Measurements from ENCODE around the gene EPS8.

Gene EPS8

GRCh38 chr12:15770021-15770420, 19.2 kb downstream of the EPS8 start:
- Histone ChIP-seq H3K4ac (ENCODE audit: low read length) (no peak overlapping the region), H3K18ac (ENCODE audit: low read length) (no peak overlapping the region), H3K4me2 (ENCODE audit: insufficient read depth, low read length, poor library complexity, severe bottlenecking) (no peak overlapping the region), H3K79me1 (ENCODE audit: low read depth, low read length) (no peaks in the 10 kb centered on the region), H2AK5ac (ENCODE audit: low read depth, low read length) (no peak overlapping the region), H3K4me3 (ENCODE audit: low read length in 2 of 2) (no peak overlapping the region), H3K27me3 (ENCODE audit: control insufficient read depth in 3 of 3, insufficient read depth in 3 of 3, low read depth in 1 of 3, low read length in 3 of 3) (no peaks in the 10 kb centered on the region), H3K4me1 (ENCODE audit: control insufficient read depth in 2 of 2, insufficient read depth in 1 of 2, low read depth in 1 of 2, low read length in 2 of 2) (peaks cover 4 to 5% of the 10 kb centered on the region in 2 donors), H3K14ac (ENCODE audit: low read length) (no peak overlapping the region), H2AFZ (ENCODE audit: low read length) (no peak overlapping the region), H3K27ac (replicated peaks; ENCODE audit: low read length) (no peak overlapping the region), H2BK5ac (ENCODE audit: low read length) (no peak overlapping the region), H3K36me3 (replicated peaks in 1 of 2; ENCODE audit: control insufficient read depth in 2 of 2, insufficient read depth in 2 of 2, low read length in 2 of 2) (no peaks in the 10 kb centered on the region), H4K8ac (ENCODE audit: low read depth, low read length) (no peak overlapping the region), H3K23ac (ENCODE audit: low read depth, low read length, poor library complexity) (no peak overlapping the region), H3K9me3 (replicated peaks in 1 of 2; ENCODE audit: control insufficient read depth in 2 of 2, insufficient read depth in 1 of 2, low read depth in 1 of 2, low read length in 2 of 2) (no peaks in the 10 kb centered on the region), H2BK12ac (ENCODE audit: low read length) (no peak overlapping the region), H2BK15ac (ENCODE audit: low read length) (no peak overlapping the region), H3K9ac (ENCODE audit: low read depth, low read length, poor library complexity) (no peak overlapping the region), H4K91ac (ENCODE audit: low read depth, low read length, poor library complexity) (no peak overlapping the region), H2BK120ac (ENCODE audit: low read depth, low read length) (no peak overlapping the region)
- DNase-seq (ENCODE audit: low spot score) = no peak
- WGBS, 2 donors (ENCODE audit: extremely low coverage in 2 of 2, insufficient read length in 2 of 2, insufficient replicate concordance in 1 of 2) = no CpG with 5 or more reads among the region's 3 CpGs

- Histone ChIP-seq H2AK5ac (ENCODE audit: low read depth, low read length) (no peak overlapping the region), H4K91ac (ENCODE audit: low read depth, low read length, poor library complexity) (no peak overlapping the region), H2AFZ (ENCODE audit: low read length) (no peak overlapping the region), H3K4me2 (ENCODE audit: insufficient read depth, low read length, poor library complexity, severe bottlenecking) (no peak overlapping the region), H3K4me3 (ENCODE audit: low read length in 2 of 2) (no peak overlapping the region), H2BK5ac (ENCODE audit: low read length) (no peak overlapping the region), H3K4ac (ENCODE audit: low read length) (no peak overlapping the region), H3K4me1 (ENCODE audit: control insufficient read depth in 2 of 2, insufficient read depth in 1 of 2, low read depth in 1 of 2, low read length in 2 of 2) (peaks cover 0 to 5% of the 10 kb centered on the region in 2 donors), H3K23ac (ENCODE audit: low read depth, low read length, poor library complexity) (no peak overlapping the region), H2BK120ac (ENCODE audit: low read depth, low read length) (no peak overlapping the region), H2BK15ac (ENCODE audit: low read length) (no peak overlapping the region), H3K14ac (ENCODE audit: low read length) (no peak overlapping the region), H3K79me1 (ENCODE audit: low read depth, low read length) (no peaks in the 10 kb centered on the region), H4K8ac (ENCODE audit: low read depth, low read length) (no peak overlapping the region), H3K27ac (replicated peaks; ENCODE audit: low read length) (no peak overlapping the region), H3K9me3 (replicated peaks in 1 of 2; ENCODE audit: control insufficient read depth in 2 of 2, insufficient read depth in 1 of 2, low read depth in 1 of 2, low read length in 2 of 2) (no peaks in the 10 kb centered on the region), H2BK12ac (ENCODE audit: low read length) (no peak overlapping the region), H3K9ac (ENCODE audit: low read depth, low read length, poor library complexity) (no peak overlapping the region), H3K18ac (ENCODE audit: low read length) (no peak overlapping the region), H3K36me3 (replicated peaks in 1 of 2; ENCODE audit: control insufficient read depth in 2 of 2, insufficient read depth in 2 of 2, low read length in 2 of 2) (no peaks in the 10 kb centered on the region), H3K27me3 (ENCODE audit: control insufficient read depth in 3 of 3, insufficient read depth in 3 of 3, low read depth in 1 of 3, low read length in 3 of 3) (no peaks in the 10 kb centered on the region)
- no peak for DNase-seq (ENCODE audit: low spot score)
- no CpG with 5 or more reads among the region's 3 CpGs for WGBS, 2 donors (ENCODE audit: extremely low coverage in 2 of 2, insufficient read length in 2 of 2, insufficient replicate concordance in 1 of 2)
Observed at GRCh38 chr12:15769586-15769985, 19.6 kb downstream of the EPS8 start.

GRCh38 chr12:15767301-15767700, 21.9 kb downstream of the EPS8 start:
- H3K4me3 ChIP-seq (ENCODE audit: low read length in 2 of 2) = no peak overlapping the region
- no peak overlapping the region for H3K4ac ChIP-seq (ENCODE audit: low read length)
- H3K18ac ChIP-seq (ENCODE audit: low read length) = no peak overlapping the region
- no peak overlapping the region for H2BK15ac ChIP-seq (ENCODE audit: low read length)
- H3K27me3 ChIP-seq (ENCODE audit: control insufficient read depth in 3 of 3, insufficient read depth in 3 of 3, low read depth in 1 of 3, low read length in 3 of 3) = no peaks in the 10 kb centered on the region
- peaks cover 0 to 5% of the 10 kb centered on the region in 2 donors for H3K4me1 ChIP-seq (ENCODE audit: control insufficient read depth in 2 of 2, insufficient read depth in 1 of 2, low read depth in 1 of 2, low read length in 2 of 2)
- H2BK12ac ChIP-seq (ENCODE audit: low read length) = no peak overlapping the region
- H2AK5ac ChIP-seq (ENCODE audit: low read depth, low read length) = no peak overlapping the region
- H3K23ac ChIP-seq (ENCODE audit: low read depth, low read length, poor library complexity) = no peak overlapping the region
- H3K14ac ChIP-seq (ENCODE audit: low read length) = no peak overlapping the region
- no peaks in the 10 kb centered on the region for H3K79me1 ChIP-seq (ENCODE audit: low read depth, low read length)
- no peak overlapping the region for H2AFZ ChIP-seq (ENCODE audit: low read length)
- H3K9me3 ChIP-seq (replicated peaks in 1 of 2; ENCODE audit: control insufficient read depth in 2 of 2, insufficient read depth in 1 of 2, low read depth in 1 of 2, low read length in 2 of 2) = no peaks in the 10 kb centered on the region
- H3K4me2 ChIP-seq (ENCODE audit: insufficient read depth, low read length, poor library complexity, severe bottlenecking) = no peak overlapping the region
- H3K9ac ChIP-seq (ENCODE audit: low read depth, low read length, poor library complexity) = no peak overlapping the region
- H4K8ac ChIP-seq (ENCODE audit: low read depth, low read length) = no peak overlapping the region
- H2BK5ac ChIP-seq (ENCODE audit: low read length) = no peak overlapping the region
- H2BK120ac ChIP-seq (ENCODE audit: low read depth, low read length) = no peak overlapping the region
- no peak overlapping the region for H3K27ac ChIP-seq (replicated peaks; ENCODE audit: low read length)
- H4K91ac ChIP-seq (ENCODE audit: low read depth, low read length, poor library complexity) = no peak overlapping the region
- H3K36me3 ChIP-seq (replicated peaks in 1 of 2; ENCODE audit: control insufficient read depth in 2 of 2, insufficient read depth in 2 of 2, low read length in 2 of 2) = no peaks in the 10 kb centered on the region
- no peak for DNase-seq (ENCODE audit: low spot score)
- WGBS, 2 donors (ENCODE audit: extremely low coverage in 2 of 2, insufficient read length in 2 of 2, insufficient replicate concordance in 1 of 2) = no CpG with 5 or more reads among the region's 2 CpGs

GRCh38 chr12:15763328-15763727, 25.9 kb downstream of the EPS8 start:
- no peak overlapping the region for H4K91ac ChIP-seq (ENCODE audit: low read depth, low read length, poor library complexity)
- H3K9ac ChIP-seq (ENCODE audit: low read depth, low read length, poor library complexity) = no peak overlapping the region
- H3K23ac ChIP-seq (ENCODE audit: low read depth, low read length, poor library complexity) = no peak overlapping the region
- no peak overlapping the region for H2BK15ac ChIP-seq (ENCODE audit: low read length)
- no peak overlapping the region for H2AFZ ChIP-seq (ENCODE audit: low read length)
- no peak overlapping the region for H3K27ac ChIP-seq (replicated peaks; ENCODE audit: low read length)
- no peak overlapping the region for H3K14ac ChIP-seq (ENCODE audit: low read length)
- no peak overlapping the region for H3K4me3 ChIP-seq (ENCODE audit: low read length in 2 of 2)
- no peak overlapping the region for H2AK5ac ChIP-seq (ENCODE audit: low read depth, low read length)
- no CpG with 5 or more reads among the region's 1 CpG for WGBS, 2 donors (ENCODE audit: extremely low coverage in 2 of 2, insufficient read length in 2 of 2, insufficient replicate concordance in 1 of 2)
- no peak overlapping the region for H3K4me2 ChIP-seq (ENCODE audit: insufficient read depth, low read length, poor library complexity, severe bottlenecking)
- H3K18ac ChIP-seq (ENCODE audit: low read length) = no peak overlapping the region
- H2BK120ac ChIP-seq (ENCODE audit: low read depth, low read length) = no peak overlapping the region
- no peak overlapping the region for H2BK5ac ChIP-seq (ENCODE audit: low read length)
- H3K4me1 ChIP-seq (ENCODE audit: control insufficient read depth in 2 of 2, insufficient read depth in 1 of 2, low read depth in 1 of 2, low read length in 2 of 2) = no peaks in the 10 kb centered on the region
- no peaks in the 10 kb centered on the region for H3K9me3 ChIP-seq (replicated peaks in 1 of 2; ENCODE audit: control insufficient read depth in 2 of 2, insufficient read depth in 1 of 2, low read depth in 1 of 2, low read length in 2 of 2)
- no peak overlapping the region for H4K8ac ChIP-seq (ENCODE audit: low read depth, low read length)
- H3K4ac ChIP-seq (ENCODE audit: low read length) = no peak overlapping the region
- no peak for DNase-seq (ENCODE audit: low spot score)
- H2BK12ac ChIP-seq (ENCODE audit: low read length) = no peak overlapping the region
- no peaks in the 10 kb centered on the region for H3K27me3 ChIP-seq (ENCODE audit: control insufficient read depth in 3 of 3, insufficient read depth in 3 of 3, low read depth in 1 of 3, low read length in 3 of 3)
- H3K36me3 ChIP-seq (replicated peaks in 1 of 2; ENCODE audit: control insufficient read depth in 2 of 2, insufficient read depth in 2 of 2, low read length in 2 of 2) = no peaks in the 10 kb centered on the region
- no peaks in the 10 kb centered on the region for H3K79me1 ChIP-seq (ENCODE audit: low read depth, low read length)

Data from neuronal stem cell (in vitro differentiated cells).